Body of pancreas (tissue), 4 donors: ENCODE measurements around the gene R3HDM2. TPM values are rescaled to one million over a fixed set of nuclear protein-coding genes. Genes with fewer than 3 reads are reported as not detected.
"Not testable (repeated sequence)": the region's sequence is repeated elsewhere in the genome, so short reads cannot be mapped to it uniquely, and the experiment has no call there.

Experiments
- ATAC-seq: fragments of 150-250 bp; one replicate; pipeline ENCODE4 v1.9.1; 2016
- DNase-seq, 4 donors: peaks; one replicate each; pipeline ENCODE4 v3.0.0-alpha.2; 2019
- H3K27ac ChIP-seq, 4 donors: fragments of 200-600 bp; sonication (generic); 1 replicate in 3 of 4; 2 replicates in 1 of 4; pipeline versions ENCODE4 v1.5.1 to v1.6.1; 2016 to 2019; ENCODE audit warnings: mild to moderate bottlenecking in 1 of 4, mixed read lengths in 1 of 4, moderate library complexity in 1 of 4
- H3K27me3 ChIP-seq, 2 donors: fragments of 200-600 bp; sonication (generic); one replicate each; pipeline ENCODE4 v1.6.0; 2016; ENCODE audit warnings: mild to moderate bottlenecking in 1 of 2
- H3K36me3 ChIP-seq, 2 donors: fragments of 200-600 bp; sonication (generic); replicated peaks in 1 of 2; 2 replicates each; pipeline ENCODE4 v1.5.1; 2016; ENCODE audit warnings: low read depth in 2 of 2; ENCODE audit not compliant: insufficient read depth in 1 of 2
- H3K4me1 ChIP-seq: fragments of 200-600 bp; sonication (generic); one replicate; pipeline ENCODE4 v1.6.0; 2016
- H3K4me3 ChIP-seq, 2 donors: fragments of 200-600 bp; sonication (generic); 1 replicate in 1 of 2; 2 replicates in 1 of 2; pipeline ENCODE4 v1.5.1; 2016 to 2019
- H3K9me3 ChIP-seq, 3 donors: fragments of 200-600 bp; sonication (generic); 1 replicate in 2 of 3; 2 replicates in 1 of 3; pipeline ENCODE4 v1.5.1; 2016
- POLR2A ChIP-seq, 3 donors: fragments of 450-650 bp; IDR thresholded peaks; one replicate each; pipeline ENCODE4 v1.6.1; 2016; ENCODE audit warnings: antibody characterized with exemption in 3 of 3, mild to moderate bottlenecking in 2 of 3
- WGBS, 2 donors: methylation state at CpG; one replicate each; pipeline ENCODE4 v1.1.5; 2017; 5-methylcytosine and 5-hydroxymethylcytosine counted together
- intact Hi-C: fragments of 100-400 bp; cut with DNase I; formaldehyde crosslinking; loops from one replicate; pipeline ENCODE4 v1.15.1; 2023
- total RNA-seq, 2 donors: library from RNA; depleted of rRNA; stranded (reverse); fragments of >200 nt; gene quantifications; one replicate each; pipeline ENCODE4 v1.1.0, GENCODE V29; 2016
- TF ChIP-seq, protein P1 (sequence below), 7 experiments: fragments of 450-650 bp in 4 of 7; fragments of 200-600 bp in 3 of 7; sonication (generic) in 3 of 7; IDR thresholded peaks; one replicate each; pipeline ENCODE4 v1.5.1; 2016 to 2019; ENCODE audit warnings: antibody characterized with exemption in 7 of 7

R3HDM2 gene
- total RNA-seq, 2 donors from 2014 or later, result 16.1 to 41.9 TPM

DNA sequence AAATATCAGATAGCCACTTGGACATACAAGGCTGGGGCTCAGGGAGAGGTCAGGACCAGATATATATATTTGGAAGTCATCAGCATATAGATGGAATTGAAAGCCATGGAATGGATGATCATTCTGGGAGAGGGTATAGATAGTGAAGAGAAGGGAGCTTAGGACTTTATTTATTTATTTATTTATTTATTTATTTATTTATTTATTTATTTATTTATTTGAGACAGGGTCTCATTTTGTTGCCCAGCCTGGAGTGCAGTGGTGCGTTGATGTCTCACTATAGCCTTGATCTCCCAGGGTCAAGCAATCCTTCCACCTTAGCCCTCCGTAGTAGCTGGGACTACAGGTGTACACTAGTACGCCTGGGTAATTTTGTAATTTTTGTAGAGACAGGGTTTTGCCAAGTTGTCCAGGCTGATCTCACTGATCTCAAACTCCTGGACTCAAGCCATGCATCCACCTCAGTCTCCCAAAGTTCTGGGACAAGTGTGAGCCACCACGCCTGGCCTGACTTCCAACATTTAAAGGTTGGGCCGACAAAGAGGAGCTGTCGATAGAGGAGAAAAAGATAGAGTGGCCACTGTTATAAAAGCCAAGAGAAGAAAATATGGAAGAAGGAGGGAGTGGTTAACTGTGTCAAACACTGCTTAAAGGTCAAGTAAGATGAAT lies 15.6 kb upstream of the R3HDM2 start:
- no peaks in the 10 kb centered on the region for H3K27me3 ChIP-seq
- no peak overlapping the region for H3K27ac ChIP-seq
- no peak for DNase-seq
- WGBS, 2 donors, result 91 to 94% methylated on average over 6 of the region's 6 CpGs
- H3K4me1 ChIP-seq, result peaks cover 5% of the 10 kb centered on the region
- TF ChIP-seq POLR2A (IDR thresholded peaks at IDR 0.05), result no peak
- TF ChIP-seq, protein P1, sequence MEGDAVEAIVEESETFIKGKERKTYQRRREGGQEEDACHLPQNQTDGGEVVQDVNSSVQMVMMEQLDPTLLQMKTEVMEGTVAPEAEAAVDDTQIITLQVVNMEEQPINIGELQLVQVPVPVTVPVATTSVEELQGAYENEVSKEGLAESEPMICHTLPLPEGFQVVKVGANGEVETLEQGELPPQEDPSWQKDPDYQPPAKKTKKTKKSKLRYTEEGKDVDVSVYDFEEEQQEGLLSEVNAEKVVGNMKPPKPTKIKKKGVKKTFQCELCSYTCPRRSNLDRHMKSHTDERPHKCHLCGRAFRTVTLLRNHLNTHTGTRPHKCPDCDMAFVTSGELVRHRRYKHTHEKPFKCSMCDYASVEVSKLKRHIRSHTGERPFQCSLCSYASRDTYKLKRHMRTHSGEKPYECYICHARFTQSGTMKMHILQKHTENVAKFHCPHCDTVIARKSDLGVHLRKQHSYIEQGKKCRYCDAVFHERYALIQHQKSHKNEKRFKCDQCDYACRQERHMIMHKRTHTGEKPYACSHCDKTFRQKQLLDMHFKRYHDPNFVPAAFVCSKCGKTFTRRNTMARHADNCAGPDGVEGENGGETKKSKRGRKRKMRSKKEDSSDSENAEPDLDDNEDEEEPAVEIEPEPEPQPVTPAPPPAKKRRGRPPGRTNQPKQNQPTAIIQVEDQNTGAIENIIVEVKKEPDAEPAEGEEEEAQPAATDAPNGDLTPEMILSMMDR (IDR thresholded peaks at IDR 0.05), result no peak
- no peaks in the 10 kb centered on the region for H3K36me3 ChIP-seq
- intact Hi-C loops, result no loop called here
- ATAC-seq, result no peak
- H3K4me3 ChIP-seq, result no peak overlapping the region
- no peaks in the 10 kb centered on the region for H3K9me3 ChIP-seq

DNA sequence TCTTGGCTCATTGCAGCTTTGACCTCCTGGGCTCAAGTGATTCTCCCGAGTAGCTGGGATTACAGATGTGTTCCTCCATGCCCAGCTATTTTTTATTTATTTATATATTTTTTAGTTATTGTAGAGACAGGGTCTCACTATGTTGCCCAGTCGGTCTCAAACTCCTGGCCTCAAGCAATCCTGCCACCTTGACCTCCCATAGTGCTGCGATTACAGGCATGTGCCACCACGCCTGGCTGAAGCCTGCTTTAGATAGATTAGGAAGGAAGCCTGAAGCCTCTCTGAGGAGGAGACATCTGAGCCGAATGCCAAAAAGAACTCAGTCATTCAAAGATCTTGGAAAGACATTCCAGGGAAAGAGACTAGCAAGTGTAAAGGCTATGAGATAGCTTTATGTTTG lies 13.9 kb upstream of the R3HDM2 start:
- Histone ChIP-seq H3K27me3 (no peaks in the 10 kb centered on the region), H3K9me3 (no peaks in the 10 kb centered on the region), H3K4me3 (no peak overlapping the region), H3K27ac (no peak overlapping the region), H3K36me3 (no peaks in the 10 kb centered on the region), H3K4me1 (no peaks in the 10 kb centered on the region)
- WGBS, 2 donors, result 68 to 87% methylated on average over 5 of the region's 5 CpGs
- ATAC-seq, result no peak
- intact Hi-C loops, result no loop called here
- no peak for TF ChIP-seq POLR2A (IDR thresholded peaks at IDR 0.05)
- TF ChIP-seq, protein P1 (IDR thresholded peaks at IDR 0.05), result no peak
- DNase-seq, result no peak

DNA sequence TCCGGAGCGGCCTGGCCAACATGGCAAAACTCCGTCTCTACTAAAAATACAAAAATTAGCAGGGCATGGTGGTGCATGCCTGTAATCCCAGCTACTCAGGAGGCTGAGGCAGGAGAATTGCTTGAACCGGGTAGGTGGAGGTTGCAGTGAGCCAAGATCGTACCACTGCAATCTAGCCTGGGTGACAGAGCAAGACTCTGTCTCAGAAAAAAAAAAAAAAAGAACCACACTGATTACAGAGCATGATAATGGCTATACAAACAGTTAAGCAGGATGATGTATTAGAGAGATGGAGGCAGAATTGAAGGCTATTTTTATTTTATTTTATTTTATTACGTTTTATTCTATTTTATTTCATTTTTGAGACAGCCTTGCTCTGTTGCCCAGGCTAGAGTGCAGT lies 13.5 kb upstream of the R3HDM2 start:
- intact Hi-C loops, H3K36me3 ChIP-seq, DNase-seq, H3K4me3 ChIP-seq, ATAC-seq, H3K27ac ChIP-seq, H3K4me1 ChIP-seq, H3K9me3 ChIP-seq, H3K27me3 ChIP-seq: not testable (repeated sequence)
- 72 to 73% methylated on average over 6 of the region's 6 CpGs for WGBS, 2 donors

DNA sequence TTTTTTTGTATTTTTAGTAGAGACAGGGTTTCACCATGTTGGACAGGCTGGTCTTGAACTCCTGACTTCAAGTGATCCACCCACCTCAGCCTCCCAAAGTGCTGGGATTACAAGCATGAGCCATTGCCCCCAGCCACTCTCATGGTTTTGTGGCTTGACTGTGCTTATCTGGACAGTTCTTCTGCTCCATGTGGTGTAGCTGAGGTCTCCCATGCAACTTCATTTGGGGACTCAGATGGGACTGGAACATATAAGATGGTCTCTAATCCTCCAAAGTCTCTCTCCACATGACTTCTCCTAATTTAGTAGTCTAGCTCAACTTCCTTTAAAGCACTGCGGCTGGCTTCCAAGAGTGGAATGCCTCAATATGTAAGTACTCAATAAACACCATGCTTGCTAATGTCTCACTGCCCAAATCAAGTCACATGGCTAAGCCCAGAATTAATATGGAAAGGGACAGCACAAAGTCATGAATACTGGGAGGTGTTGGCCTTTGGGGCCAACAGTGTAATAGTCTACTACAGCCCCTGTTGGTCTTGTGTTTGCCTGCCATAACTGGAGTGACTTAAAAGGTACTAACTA lies 11.1 kb upstream of the R3HDM2 start:
- no peaks in the 10 kb centered on the region for H3K36me3 ChIP-seq
- intact Hi-C loops, result no loop called here
- no peaks in the 10 kb centered on the region for H3K27me3 ChIP-seq
- DNase-seq, result no peak
- no peaks in the 10 kb centered on the region for H3K4me1 ChIP-seq
- ATAC-seq, result no peak
- H3K9me3 ChIP-seq, result no peaks in the 10 kb centered on the region
- 53 to 95% methylated on average over 1 of the region's 1 CpG for WGBS, 2 donors
- no peak overlapping the region for H3K4me3 ChIP-seq
- no peak for TF ChIP-seq POLR2A (IDR thresholded peaks at IDR 0.05)
- TF ChIP-seq, protein P1 (IDR thresholded peaks at IDR 0.05), result no peak
- no peak overlapping the region for H3K27ac ChIP-seq

DNA sequence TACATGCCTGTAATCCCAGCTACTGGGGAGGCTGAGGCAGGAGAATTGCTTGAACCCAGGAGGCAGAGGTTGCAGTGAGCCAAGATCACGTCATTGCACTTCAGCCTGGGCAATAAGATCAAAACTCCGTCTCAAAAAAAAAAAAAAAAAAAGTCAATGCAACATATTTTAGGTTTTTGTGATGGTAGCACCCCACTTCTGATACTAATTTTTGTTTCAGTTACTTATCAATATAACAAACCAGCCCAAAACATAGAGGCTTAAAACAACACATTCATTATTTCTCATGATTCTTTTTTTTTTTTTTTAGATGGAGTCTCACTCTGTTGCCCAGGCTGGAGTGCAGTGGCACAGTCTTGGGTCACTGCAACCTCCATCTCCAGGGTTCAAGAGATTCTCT lies 10.6 kb upstream of the R3HDM2 start:
- not testable (repeated sequence) for H3K9me3 ChIP-seq

More for the DNA sequence above, 10.6 kb upstream of the R3HDM2 start:
- ATAC-seq, DNase-seq, H3K36me3 ChIP-seq, intact Hi-C loops, H3K27me3 ChIP-seq, H3K4me3 ChIP-seq, H3K4me1 ChIP-seq, H3K27ac ChIP-seq: not testable (repeated sequence)
- WGBS, 2 donors, result 71 to 86% methylated on average over 2 of the region's 2 CpGs
